T47D (cell line): ENCODE data around the gene BBIP1.
"Not testable (repeated sequence)": the region's sequence is repeated elsewhere in the genome, so short reads cannot be mapped to it uniquely, and the experiment has no call there.

ENCODE experiments used
- DNase-seq, 2 experiments: peaks; one replicate each; pipeline versions ENCODE4 v3.0.0 to v3.0.0-alpha.2; 2011 to 2012; ENCODE audit warnings: low read depth in 1 of 2, low spot score in 1 of 2
- JUND ChIP-seq: IDR thresholded peaks from 2 replicates; pipeline ENCODE4 v1.6.1; 2012; ENCODE audit warnings: low read depth
- in situ Hi-C: cut with HindIII; loops from 2 replicates; pipeline ENCODE4 v1.10.0; 2016; ENCODE audit warnings: low sequenced_read_pairs, low pct_unique_long_range_greater_than_20kb

The BBIP1 gene

DNA sequence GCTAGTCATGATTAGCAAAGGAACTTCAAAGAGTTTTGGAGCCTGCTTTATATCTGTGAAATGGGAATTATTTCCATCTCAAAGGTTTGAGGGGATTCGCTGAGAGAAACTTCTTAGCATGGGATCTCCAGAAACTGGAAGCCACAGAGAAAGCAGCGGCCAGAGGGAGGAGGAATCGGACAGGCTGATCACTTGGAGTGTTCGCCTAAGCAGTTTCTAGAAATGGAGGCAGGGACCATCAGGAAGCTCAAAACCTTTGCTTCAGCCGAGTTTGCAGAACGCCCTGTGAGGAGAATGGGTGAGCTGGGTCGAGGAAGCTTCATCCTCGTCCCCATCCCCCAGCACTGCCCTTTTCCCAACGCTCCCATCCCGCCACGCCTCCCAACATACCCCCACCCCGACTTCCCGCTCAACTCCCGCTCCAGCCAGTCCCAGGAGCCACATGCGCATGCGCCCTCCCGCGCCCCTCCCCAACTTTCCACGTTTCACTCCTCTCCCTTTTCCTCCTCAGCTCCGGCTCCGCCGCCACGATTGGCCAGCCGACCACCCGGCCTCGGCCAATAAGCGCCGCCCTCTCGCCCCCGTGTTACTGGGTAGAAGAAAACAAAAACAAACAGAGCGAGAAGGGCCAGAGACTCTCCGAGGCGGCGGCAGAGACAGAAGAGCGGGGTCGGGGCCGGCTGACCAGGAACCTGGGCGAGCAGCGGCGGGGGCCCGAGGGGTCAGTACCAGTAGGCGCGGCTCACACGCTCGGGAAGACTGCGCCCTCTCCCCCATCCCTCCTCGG lies 47.5 kb downstream of the BBIP1 start, which contains the start of gene PDCD4:
PDCD4 (plus strand) TSS at position 631 of the 787 bp plus-strand sequence. CDS start 4,100 bp downstream, outside the sequence.
- in situ Hi-C loops, result no loop called here
- no peak for TF ChIP-seq JUND
- DNase-seq, result peak; percentile 38 to 98

DNA sequence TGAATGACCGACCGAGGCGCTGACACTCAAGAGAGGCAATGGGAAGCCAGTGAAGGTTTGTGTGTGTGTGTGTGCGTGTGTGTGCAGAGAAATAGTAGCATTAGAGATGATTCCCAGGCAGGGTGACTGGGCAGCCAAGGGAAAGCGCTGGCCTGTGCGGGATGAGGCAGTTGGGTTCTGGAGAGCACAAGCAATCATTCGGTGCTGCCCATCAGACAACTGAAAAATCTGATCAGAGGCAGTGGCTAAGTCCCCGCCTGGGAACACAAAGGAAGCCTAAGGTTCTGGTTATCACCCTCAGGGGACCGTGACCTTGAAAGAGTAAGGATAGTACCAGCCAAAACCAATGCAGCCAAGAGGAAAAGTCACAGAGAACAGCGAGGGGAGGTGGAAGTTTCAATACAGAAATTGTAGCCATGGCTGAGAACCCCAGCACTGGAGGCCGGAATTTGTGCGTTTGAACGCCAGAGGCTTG lies 48.1 kb downstream of the BBIP1 start:
- in situ Hi-C loops, result no loop called here
- peak in 1 of 2 experiments; percentile 55 for DNase-seq
- TF ChIP-seq JUND, result no peak

DNA sequence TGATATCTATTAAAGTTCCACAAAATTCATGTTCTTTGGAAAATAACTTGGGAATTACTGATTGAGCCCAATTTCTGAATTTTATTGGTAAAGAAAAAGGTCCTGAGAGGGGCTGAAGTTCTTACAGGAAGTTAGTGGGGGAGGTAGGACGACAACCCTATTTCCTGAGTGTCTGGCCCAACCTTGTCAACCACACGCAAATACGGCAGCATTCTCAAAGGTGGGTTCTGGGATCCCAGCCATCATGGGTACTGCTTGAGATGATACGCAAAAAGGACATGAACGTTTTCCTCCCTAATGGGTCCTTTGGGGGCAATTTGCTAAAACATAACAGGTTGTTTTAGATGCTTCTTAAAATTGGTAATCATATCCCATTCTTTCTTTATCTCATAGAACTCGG lies 50.0 kb downstream of the BBIP1 start:
- in situ Hi-C loops, result no loop called here
- no peak for DNase-seq
- TF ChIP-seq JUND, result no peak

DNA sequence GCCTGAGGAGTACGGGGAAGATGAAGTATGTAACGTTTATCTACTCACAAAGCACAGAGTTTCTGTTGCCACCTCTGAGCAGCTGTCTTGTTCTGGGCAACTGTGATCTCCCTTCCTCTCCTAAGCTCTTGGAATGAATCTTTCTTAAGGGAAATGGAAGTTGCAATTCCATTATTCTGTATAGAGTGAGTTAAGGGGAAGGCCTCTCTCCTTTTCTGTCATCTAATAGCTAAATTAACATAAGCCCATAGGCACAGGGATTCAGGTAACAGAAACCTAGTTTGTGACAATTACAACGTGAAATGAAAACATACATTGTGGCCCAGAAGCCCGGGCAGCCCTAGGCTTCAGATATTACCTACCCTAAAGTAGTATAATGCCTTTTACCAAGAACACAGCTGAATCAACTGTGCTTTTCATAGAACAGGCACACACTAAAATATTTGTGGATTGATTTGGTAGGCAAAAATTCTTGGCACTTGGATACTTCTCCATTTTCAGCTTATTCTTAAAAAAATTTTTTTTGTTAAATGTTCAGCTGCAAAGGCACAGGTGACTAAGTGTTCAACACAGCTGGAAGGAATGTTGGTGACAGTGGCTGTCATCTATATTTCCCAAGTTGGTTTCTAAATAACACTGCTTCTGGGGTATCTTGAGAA lies 51.0 kb downstream of the BBIP1 start:
- no peak for TF ChIP-seq JUND
- no peak for DNase-seq
- in situ Hi-C loops, result no loop called here

DNA sequence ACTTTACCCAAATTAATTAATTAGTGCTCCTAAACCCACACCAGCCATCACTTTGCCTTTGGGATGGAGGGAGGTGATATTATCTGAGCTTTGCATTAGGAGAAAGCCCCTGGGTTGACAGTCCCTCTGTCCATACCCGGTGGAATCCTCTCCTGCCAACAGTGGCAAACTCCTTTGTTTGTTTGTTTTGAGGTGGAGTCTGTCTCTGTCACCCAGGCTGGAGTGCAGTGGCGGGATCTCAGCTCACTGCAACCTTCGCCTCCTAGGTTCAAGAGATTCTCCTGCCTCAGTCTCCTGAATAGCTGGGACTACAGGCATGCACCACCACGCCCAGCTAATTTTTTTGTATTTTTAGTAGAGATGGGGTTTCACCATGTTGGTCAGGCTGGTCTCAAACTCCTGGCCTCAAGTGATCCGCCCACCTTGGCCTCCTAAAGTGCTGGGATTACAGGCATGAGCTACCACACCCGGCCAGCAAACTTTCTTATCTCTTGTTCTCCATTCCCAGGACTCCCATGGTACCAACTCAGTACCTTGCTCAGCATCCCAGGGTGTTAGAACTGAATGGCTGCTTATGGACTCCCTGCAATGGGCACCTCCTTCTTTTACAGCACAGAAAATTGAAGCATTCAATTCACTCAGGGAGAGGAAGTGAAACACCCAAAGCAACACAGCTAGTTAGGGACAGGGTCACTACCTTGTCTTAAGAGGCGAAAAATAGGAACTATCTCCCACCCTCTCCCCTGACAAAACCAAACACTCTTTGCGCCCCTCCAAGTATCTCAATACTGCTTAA lies 51.8 kb downstream of the BBIP1 start:
- in situ Hi-C loops, DNase-seq: not testable (repeated sequence)

GRCh38 chr10:110865809-110866482 lies 53.0 kb downstream of the BBIP1 start:
- TF ChIP-seq JUND, result no peak
- DNase-seq, result no peak
- in situ Hi-C loops, result no loop called here

DNA sequence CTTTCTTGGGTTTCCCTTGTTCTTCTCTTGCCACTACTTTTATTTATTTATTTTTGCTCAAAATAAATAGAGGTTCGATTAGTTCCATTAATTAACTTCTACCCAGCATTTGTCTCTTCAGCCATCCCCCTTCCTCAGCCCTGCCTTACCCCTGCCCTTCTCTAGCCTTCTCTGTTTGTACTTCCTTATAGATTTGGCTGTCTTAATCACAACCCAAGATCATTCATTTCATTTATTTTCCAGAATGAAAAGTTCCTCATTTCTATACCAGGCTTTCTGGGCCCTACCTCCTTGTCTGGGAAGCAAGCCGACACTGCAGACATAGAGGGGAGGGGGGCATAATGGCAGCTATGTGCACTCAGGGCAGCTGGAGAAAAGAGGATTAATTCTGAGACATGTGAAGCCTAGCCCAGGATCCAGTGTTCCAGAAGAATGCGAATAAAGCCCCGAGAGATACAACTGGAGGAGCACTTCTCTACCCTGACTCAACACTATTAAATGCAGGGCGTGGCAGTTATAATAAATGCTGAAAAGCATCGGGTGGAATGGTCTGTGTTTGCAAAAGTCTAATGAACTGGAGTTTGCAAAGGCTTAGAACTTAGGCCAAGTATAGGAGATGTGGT lies 53.7 kb downstream of the BBIP1 start:
- in situ Hi-C loops, result no loop called here
- no peak for DNase-seq
- no peak for TF ChIP-seq JUND

- in situ Hi-C loops, result no loop called here
- peak in 1 of 2 experiments; percentile 64 for DNase-seq
- TF ChIP-seq JUND, result no peak
These were observed 54.3 kb downstream of the BBIP1 start for GRCh38 chr10:110864662-110865140.

GRCh38 chr10:110863956-110864355 lies 55.0 kb downstream of the BBIP1 start:
- no peak for TF ChIP-seq JUND
- DNase-seq, result no peak
- in situ Hi-C loops, result no loop called here

- in situ Hi-C loops, result no loop called here
- no peak for DNase-seq
- no peak for TF ChIP-seq JUND
These were observed 55.6 kb downstream of the BBIP1 start for GRCh38 chr10:110863361-110863760.

GRCh38 chr10:110862961-110863360 lies 56.0 kb downstream of the BBIP1 start:
- in situ Hi-C loops, result no loop called here
- no peak for TF ChIP-seq JUND
- DNase-seq, result no peak
